Stimulated activated CD4-positive, alpha-beta T cell treated with anti-CD3 and anti-CD28 coated beads, Interleukin-1b, Interleukin-23, amount 100 ng/mL, for 24 hours (primary cell): ENCODE results near the gene METTL8.

Source experiments
- DNase-seq, 4 experiments: peaks; one replicate each; pipeline ENCODE4 v3.0.0-alpha.2; 2020; ENCODE audit warnings: low read depth in 4 of 4, low spot score in 1 of 4

METTL8 gene

DNA sequence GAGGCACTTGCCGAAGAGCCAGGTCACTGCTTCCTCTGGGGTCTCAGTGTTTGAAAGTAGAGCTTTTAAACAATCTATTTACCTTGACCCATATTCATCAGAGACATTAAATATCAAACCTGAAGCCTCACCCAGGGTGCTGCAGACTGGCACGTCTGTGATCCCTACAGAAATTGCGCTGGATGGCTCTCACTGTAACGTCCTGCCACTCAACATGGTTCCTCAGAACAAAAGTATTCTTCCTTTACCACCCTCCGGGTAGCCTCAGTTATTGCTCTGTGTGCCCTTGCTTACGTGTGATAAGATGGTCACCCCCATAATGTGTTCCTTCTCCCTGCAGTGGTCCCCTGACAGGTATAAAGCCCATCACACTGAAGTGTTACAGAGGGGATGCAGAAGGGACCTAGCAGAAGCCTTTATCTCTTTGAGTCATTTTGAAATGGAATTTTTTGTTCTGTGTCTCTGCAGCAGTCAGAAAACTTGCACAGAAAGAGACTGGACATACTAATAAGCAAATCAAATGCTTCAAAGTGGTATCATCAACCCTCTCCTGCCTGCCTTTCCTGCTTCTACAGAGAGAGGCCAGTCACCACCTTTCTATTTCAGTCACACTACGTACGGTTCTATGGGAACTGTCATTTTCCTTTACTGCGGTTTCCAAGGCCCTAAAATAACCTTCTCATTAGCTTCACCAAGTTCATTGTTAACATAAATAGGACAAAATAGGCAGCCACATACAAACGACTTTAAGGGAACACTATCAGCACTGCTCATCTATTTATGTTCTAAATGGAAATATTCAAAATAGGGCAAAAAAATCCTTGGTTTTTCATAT lies 86.8 kb downstream of the METTL8 start:
- DNase-seq = no peak

DNA sequence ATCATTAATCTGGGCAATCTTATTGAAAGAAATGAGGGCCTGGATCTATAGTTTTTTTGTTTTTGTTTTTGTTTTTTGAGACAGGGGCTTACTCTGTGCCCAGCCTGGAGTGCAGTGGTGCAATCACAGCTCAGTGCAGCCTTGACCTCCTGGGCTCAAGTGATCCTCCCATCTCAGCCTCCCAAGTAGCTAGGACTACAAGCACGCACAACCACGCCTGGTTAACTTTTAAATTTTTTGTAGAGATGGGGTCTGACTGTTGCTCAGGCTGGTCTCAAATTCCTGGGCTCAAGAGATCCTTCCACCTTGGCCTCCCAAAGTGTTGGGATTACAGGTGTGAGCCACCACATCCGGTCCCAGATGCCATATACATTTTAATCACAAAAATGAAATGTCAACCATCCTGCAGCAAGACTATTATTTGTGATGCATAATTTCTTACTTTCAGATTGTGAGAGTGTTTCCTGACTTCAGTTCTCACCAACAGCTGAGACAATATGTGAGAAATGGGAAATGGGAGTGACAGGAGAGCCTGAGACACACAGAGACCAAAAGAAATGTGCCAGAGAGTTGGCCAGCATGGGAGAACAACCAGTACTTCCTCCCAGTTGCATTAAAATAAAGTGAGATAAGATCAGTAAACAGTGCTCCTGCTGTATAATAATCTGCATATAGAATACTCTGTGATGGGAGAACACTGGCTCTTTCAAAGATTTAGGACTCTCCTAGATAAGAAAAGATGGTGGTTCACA lies 87.6 kb downstream of the METTL8 start:
- DNase-seq = no peak

DNA sequence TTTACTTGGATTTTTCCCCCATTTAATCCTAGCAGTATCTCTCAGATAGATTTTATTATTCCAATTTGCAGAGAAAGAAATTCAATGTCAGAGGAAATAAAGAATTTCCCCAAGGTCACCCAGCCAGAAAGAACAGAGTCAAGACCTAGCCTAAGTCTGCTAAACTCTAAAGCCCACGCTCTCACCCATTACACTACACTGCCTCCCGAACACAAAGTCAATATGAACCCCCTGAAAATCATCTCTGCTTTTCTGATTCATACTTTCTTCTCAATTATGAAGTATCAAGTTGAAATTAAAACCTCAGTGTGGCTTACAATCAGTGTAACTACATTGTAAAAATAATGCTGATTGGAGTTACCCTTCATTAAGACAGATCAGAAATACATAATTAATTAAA lies 89.6 kb downstream of the METTL8 start:
- DNase-seq = no peak

DNA sequence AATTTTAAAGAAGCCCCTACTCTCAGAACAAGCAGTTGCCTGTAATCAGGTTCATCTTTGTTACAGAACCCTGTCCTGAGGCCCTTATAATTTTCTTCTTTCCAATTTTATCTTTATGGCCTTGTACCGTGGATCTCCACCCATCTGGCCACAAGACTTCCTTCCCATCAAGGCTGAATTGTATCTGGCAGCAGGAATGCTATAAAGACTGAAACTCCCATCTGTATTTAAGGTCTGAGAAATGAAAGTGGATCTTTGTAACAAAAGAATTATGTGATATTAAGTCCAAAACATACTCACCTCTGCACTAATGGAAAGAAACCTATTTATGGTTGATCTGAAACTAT lies 91.8 kb downstream of the METTL8 start:
- DNase-seq = no peak

DNA sequence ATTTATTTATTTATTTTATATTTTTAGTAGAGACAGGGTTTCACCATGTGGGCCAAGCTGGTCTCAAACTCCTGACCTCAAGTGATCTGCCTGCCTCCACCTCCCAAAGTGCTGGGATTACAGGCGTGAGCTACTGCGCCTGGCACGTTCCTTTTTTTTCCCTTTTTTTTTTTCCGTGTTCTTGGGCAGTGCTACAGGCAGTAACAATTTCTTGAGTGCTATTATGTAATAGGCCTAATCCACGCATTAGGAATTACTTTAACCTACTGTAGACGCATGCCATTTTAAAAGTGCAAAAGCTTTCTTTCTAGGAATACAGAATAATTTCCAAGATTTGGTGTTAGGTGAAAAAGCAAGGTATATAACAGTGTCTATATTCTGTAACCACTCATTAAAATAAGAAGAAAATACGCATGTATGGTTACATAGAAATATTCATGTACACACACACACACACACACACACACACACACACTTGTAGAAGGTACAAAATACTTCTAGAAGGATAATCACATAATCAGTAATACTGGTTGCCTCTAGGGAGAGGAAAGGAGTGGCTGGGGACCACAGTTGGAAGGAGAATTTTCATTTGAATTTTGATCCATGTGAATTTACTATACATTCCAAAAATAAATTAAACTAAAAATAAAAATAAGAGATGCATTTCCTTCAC lies 92.3 kb downstream of the METTL8 start:
- no peak for DNase-seq

DNA sequence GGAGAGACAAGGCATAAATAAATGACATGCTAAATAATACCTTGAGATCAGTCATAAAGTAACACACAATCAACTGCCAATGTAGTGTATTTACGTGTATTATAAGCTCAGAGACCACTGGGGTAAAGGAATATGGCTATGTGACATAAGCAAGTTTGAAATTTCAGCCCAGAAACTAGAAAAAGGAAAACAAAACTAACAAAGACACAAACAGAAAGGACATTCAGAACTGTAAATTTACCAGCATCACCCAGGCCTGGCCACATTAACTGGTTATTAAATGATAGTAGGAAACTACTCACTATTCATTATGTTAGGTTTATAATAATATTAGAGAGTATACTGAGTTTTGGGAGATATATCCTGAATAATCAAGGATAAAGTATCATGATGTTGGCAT lies 98.8 kb downstream of the METTL8 start:
- DNase-seq = no peak

DNA sequence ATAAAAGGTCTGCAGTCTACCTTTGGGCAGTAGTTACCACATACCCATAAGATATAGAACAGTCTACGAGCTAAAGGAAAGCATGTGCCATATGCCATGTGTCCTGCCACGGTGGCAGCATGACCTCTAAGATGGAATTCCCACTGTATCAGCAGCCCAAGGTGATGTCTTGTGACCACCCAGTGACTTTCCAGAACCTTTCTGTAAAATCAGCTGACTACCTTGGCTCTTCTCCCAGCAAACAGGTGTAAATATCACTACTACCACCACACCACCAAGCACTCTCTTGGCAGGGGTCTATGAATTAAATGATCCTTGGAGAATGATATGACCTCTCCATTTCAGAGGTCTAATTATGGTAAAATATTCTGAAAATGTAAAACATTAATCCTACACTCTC lies 99.6 kb downstream of the METTL8 start:
- DNase-seq = no peak

DNA sequence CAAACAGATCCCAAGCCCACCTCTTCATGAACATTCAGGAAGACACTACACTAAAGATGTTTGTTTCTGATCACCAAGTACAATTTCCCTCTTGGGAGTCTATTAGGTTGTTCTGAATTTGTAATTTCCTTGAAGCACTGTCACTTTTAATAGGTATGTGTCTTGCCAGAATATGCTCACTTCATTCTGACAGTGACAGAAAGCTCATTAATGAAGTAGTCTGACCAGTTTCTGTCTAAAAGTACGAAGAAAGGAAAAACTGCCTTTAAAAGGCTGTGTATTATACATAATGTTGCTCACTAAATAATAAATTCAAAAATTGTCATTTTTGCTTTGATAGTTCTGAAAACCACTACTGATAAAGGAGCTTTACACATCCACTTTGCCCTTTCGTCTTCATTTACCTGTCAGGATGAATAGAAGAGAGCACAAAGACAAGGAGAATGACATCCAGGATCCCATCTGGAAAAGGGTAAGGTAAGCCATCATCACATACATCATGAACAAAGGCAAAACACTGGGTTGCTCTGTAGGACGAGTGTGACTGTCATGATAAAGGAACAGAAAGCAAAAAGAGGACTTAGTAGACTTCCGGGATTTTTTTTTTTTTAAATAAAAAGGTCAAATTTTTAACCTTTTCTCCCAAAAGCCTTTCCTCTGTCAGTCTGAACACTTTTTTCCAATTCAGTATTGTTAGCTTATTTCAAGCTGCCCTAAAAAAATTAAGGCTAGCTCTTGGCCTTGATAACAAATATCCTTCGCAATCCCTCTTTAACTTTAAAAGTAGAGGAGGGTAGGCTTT lies 103.4 kb downstream of the METTL8 start:
- DNase-seq = no peak

DNA sequence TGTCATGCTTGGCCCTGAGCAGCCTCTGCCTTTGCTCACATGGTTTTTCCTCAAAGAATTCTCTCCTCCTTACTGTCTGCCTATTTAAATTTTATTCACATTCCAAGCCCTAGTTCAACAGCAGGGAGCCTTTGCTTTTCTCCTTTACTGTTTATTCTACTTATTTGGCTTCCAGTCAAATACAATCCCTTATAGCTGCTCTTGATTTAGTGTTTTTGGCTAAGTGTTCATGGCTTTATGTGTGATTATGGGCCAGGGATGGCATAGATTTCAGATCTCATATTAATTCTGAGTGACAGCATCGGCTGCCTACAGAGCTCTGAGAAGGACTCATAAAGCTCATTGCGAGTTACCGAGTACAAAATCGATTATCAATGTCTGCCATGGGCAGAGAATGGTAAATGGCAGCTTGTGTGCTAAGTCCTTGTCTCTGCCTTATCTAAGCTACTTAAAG lies 106.7 kb downstream of the METTL8 start:
- DNase-seq = no peak

DNA sequence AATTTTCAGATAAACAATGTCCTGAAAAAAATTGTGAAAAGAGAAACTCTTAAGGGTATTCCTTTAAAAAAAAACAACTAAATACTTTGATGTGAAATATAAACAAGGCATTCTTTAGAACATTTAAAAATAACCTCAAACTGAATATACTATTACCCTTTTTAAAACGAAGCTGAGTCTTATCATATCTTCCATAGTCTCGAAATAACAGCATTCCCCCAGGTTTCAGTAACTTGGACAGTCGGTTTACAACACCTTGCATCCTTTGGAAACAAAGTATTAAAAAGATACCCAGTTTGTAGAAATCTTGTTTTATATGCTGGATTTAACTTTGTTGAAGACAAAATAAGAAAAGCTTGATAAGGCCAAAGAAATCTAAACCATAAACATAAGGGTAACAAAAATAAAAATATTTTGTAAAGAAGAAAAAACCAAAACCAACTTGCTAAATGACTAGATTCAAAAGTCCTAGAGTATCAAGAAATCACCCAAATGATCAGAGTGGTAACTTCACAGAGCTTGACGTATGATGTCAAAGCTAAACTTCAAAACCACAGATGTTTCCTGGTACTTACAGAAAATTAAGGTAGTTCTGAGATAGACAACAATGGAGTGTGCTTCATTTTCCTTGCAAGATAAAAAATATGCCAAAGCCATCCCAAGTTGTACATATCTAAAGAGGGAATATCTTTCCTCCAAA lies 107.8 kb downstream of the METTL8 start:
- DNase-seq = no peak

DNA sequence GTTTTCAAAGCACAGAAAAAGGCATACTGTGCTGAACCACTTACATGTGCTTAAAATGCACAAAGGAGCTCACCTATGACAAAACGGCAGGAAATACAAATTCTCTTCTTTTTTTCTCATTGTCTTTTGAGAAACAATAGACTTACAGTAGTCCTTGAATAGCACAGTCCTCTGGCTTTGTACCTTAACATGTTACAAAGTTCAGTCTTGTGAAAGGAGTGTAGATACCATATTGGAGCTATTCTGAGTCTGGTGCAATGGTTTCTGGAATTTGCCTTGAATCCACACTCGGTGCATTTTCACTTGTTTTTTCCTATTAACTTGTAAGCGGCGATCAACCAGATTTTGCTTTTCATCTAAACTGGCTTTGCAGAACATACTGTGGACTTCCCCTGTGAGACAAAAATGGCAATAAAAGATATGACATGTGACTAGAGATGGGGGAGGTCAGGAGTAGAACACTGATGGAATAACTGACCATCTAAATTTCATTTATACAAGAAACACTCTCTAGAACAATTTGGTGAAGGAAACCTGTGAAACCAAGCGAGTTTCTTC lies 109.7 kb downstream of the METTL8 start:
- no peak for DNase-seq

DNA sequence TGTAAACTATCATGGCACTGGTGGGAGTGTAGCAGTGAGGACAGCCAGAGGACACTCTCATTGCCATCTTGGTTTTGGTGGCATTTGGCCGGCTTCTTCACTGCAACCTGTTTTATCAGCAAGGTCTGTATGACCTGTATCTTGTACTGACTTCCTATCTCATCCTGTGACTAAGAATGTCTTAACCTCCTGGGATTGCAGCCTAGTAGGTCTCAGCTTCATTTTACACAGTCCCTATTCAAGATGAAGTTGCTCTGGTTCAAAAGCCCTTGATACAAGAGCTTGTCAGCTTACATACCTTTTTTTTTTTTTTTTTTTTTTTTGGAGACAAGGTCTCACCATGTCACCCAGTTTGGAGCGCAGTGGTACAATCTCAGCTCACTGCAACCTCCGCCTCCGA lies 110.9 kb downstream of the METTL8 start:
- no peak for DNase-seq

DNA sequence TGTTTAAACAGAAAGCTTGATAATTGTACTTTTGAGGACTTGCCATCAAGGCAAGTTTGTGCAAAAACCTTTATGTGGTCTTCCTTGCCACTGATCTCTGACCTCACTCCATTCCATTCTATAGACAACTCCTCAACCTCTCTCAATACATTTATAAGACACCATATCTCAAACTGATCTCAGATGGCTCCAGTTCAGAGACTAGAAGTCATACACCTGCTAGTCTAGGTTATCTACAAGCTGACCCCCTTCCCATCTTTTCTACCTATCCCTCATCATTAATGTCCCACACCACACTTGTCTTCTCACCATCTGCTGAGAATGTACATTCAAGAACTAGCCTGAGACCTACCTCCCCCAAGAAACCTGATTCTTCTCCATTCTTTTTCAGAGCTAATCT lies 113.1 kb downstream of the METTL8 start:
- no peak for DNase-seq

DNA sequence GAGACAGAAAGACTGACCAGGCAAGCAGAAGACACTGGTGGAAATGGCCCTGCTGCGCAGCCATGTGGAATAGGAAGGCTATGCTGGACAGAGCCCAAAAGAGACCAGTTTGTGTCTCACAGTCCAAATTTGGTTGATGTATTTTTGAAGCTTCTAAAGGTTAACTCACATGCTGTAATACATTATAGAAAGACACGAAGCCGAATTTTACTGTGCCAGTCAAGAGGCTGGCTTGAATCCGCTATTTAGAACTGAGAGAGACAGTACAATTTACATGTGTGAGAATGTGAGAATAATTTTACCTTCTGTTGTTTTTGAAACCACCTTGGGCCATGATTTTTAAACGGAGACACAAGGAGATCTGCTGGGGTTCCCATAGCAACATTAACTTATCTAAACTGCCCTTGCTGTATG lies 113.6 kb downstream of the METTL8 start:
- DNase-seq = no peak

DNA sequence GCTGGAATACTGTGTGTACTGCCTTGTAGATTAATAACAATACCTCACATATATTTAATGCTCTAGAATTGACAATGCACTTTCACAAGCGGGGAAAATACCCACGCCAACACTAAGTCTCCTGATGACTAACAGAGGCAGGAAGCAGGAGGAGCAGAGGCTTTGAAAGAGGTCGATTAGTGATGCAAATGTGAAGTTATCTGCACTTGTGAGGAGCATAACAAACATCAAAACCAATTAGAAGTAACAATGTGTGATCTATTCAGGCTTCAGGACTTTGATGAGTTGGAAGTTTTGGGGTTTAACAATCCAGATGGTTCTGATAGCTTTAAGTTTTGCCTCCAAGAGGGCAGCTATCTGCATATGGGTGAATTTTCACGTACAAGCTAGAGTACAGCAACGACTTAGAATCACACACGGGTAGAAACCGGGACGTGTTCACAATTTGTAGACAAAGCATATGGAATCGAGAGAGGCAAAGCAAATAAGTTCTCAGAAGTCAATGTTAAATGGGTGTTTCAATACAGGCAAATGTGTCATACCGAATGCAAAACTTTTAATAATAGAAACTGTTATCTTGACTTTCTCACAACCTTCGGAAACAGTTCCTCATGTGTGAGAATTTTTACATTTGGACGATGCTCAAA lies 114.5 kb downstream of the METTL8 start:
- peak in 3 of 4 experiments; percentile 19 to 39 (median 37) for DNase-seq

DNA sequence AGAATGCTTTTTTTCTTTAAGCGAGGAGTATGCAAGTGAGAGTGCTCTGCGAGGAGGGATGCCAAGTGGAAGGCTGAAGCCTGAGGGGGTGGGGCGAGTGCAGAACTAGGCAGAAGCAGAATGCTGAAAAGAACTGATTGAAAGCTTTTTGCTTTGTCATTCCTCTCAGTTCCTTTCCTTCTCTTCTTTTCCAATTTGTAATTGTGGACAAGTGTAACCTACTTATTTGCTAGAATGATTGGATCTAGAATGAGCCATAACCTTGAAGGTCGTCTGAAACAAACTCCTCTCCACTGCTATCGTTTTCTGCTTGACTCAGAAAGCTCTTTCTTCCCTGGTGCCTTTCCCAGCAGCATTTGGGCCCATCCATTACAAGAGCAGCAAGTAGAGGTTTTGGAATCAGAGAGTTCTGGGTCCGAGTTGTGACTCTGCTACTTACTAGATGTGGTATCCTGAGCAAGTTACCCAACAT lies 115.3 kb downstream of the METTL8 start:
- no peak for DNase-seq

DNA sequence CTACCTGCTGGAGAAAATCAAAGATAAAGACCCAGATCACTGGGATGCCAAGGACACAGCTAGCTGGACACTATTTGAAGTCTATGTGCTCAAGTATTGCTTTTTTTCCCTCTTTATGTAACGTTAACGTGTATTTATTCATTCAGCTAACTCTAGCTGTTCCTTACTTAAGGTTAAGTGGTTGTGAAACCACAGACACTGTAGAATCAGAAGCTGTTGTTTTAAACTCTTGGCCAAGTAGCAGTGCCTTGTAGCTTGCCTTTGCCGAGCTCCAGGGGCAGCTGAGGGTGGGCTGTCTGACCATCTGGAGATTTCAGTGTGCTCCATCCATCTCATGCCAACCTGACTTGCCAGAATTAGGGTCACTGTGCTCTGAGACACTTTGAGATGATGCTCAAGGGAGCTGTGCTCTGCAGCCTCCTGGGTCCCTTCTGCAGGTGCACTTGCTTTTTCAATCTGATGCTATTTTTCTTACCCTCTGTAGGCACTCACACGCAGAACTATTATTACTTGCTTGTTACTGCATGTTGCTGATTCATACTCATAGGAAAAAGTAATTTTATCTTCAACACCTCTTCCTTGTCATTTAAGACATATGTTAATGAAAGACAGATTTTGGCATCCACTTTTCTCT lies 116.2 kb downstream of the METTL8 start:
- peak in 1 of 4 experiments; percentile 4 for DNase-seq

DNA sequence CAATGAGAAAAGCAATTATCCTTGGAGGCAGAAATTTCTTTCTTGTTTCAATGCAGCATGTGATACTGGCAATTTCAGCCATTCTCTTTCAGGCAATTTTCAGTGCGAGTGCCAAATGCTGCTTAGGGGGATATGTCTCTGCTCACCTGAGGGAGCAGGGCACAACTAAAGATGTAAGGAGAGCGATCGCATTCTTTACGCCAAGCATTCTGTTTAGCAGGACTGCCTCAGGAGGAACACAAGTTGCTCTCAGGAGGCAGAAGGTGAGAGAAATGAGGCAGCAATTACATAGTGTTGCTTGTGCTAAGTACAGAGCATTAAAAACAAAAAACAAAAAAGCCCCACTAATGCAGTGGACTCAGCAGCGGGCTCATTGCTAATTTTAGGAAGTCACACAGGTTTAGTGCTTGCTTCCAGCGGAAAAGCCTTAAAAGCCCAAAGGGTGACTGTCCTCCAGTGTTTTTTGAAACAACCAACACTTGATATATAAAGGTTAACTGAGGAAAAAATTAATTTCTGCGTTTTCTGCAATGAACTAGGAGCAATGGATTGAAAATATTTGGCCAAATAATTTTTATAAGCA lies 116.9 kb downstream of the METTL8 start:
- no peak for DNase-seq

DNA sequence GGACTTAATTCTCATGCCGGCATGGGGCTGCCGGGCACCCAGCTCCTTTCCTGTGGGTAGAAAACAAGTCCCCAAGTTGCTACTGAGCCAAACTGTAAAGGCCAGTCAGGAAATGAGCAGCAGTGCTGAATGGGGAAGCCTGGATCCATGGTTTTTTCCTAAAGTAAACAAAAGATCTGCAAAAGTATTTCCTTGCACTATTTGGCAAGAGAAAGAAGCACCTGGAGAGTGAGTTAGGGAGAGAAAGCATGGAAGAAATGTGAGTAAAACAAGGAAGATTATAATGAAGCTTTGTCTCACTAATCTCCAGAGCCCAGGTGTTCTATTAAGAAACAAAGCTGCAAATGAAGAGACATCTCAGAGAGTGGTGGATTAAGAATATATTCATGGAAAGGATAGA lies 117.6 kb downstream of the METTL8 start:
- no peak for DNase-seq
